ENCODE results near the gene GCN1. TPM values are rescaled to one million over a fixed set of nuclear protein-coding genes. Genes with fewer than 3 reads are reported as not detected.
A peak's percentile ranks its signal among the peaks of the same experiment; 100 is the strongest.

Gene GCN1
- total and polyA plus RNA-seq, 7 experiments from 2014 or later = 20.3 to 142 (median 122) TPM

DNA sequence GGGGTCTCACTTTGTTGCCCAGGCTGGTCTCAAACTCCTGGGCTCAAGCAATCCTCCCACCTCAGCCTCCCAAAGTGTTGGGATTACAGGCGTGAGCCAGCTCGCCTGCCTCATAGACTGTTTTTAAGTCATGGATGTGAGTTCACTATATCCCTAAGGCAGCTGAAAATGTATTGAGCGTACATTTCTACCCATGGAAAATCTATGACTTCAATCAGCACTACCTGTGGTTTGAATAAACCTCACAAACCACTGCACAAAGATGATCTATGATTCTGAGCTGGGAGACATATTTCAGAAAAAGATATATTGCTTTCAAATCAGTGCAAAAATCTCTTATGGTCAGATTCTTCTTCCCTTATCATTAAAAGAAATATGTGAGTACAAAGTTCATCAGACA, 22.5 kb downstream of the GCN1 start:
- peaks cover 35 to 95% (median 43%) of the 10 kb centered on the region in 3 experiments for H3K36me3 ChIP-seq (ENCODE audit: control insufficient read depth in 2 of 3, insufficient read depth in 3 of 3, low read length in 3 of 3)
- DNase-seq (no peak), ATAC-seq (no peak)
- no peaks in the 10 kb centered on the region for H3K9me3 Mint-ChIP-seq
- H3K27ac ChIP-seq (ENCODE audit: low read depth, low read length) = no peak overlapping the region
- H3K27me3 Mint-ChIP-seq = no peaks in the 10 kb centered on the region
- H3K9me3 ChIP-seq (ENCODE audit: control insufficient read depth in 2 of 3, low read length in 3 of 3) = no peaks in the 10 kb centered on the region
- ChIA-PET CTCF (interaction anchor here (2.0 kb wide), 1 partner anchor 29 kb away, joined by 4 read pairs; the partner anchor contains the start of gene RPLP0), POLR2A (interaction anchor here (1.0 kb wide), 1 partner anchor 28 kb away, joined by 3 read pairs; no protein-coding TSS in a partner anchor)
- H3K4me3 ChIP-seq (ENCODE audit: low read length) = no peak overlapping the region
- H3K4me3 Mint-ChIP-seq = no peak overlapping the region
- no peak overlapping the region for H3K27ac Mint-ChIP-seq
- no peaks in the 10 kb centered on the region for H3K27me3 ChIP-seq (ENCODE audit: control insufficient read depth in 2 of 2, insufficient read depth in 2 of 2, low read length in 2 of 2)
- peaks cover 13 to 58% (median 17%) of the 10 kb centered on the region in 5 donors for H3K36me3 Mint-ChIP-seq
- no peaks in the 10 kb centered on the region for H3K4me1 Mint-ChIP-seq
- intact Hi-C loops (cut with micrococcal nuclease) = no loop called here
- H3K4me1 ChIP-seq (ENCODE audit: control insufficient read depth in 2 of 2, insufficient read depth in 2 of 2, low read length in 2 of 2) = no peaks in the 10 kb centered on the region

DNA sequence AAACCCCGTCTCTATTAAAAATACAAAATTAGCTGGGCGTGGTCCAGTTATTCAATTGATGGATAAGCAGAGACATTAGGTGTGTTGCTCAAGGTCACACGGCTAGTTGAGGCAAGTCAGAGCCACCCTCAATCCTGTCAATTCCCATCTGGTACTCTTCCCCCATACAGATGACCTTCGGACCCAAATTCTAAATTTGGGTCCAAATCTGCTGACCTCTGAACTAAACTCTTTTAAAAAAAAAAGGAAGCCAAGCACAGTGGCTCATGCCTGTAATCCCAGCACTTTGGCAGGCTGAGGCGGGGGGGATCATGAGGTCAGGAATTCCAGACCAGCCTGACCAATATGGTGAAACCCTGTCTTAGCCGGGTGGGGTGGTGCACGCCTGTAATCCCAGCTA, 23.9 kb downstream of the GCN1 start:
- CTCF ChIA-PET = no interaction called here
- intact Hi-C loops (cut with micrococcal nuclease) = no loop called here
- peaks cover 23 to 87% (median 42%) of the 10 kb centered on the region in 3 experiments for H3K36me3 ChIP-seq (ENCODE audit: control insufficient read depth in 2 of 3, insufficient read depth in 3 of 3, low read length in 3 of 3)
- H3K9me3 ChIP-seq (ENCODE audit: control insufficient read depth in 2 of 3, low read length in 3 of 3) = no peaks in the 10 kb centered on the region
- POLR2A ChIA-PET = no interaction called here
- no peaks in the 10 kb centered on the region for H3K27me3 ChIP-seq (ENCODE audit: control insufficient read depth in 2 of 2, insufficient read depth in 2 of 2, low read length in 2 of 2)
- DNase-seq = no peak
- Mint-ChIP-seq H3K9me3 (no peaks in the 10 kb centered on the region), H3K27ac (no peak overlapping the region), H3K36me3 (peaks cover 8 to 46% (median 11%) of the 10 kb centered on the region in 5 donors), H3K4me3 (no peak overlapping the region), H3K27me3 (no peaks in the 10 kb centered on the region), H3K4me1 (no peaks in the 10 kb centered on the region)
- ATAC-seq = no peak
- no peak overlapping the region for H3K27ac ChIP-seq (ENCODE audit: low read depth, low read length)
- H3K4me1 ChIP-seq (ENCODE audit: control insufficient read depth in 2 of 2, insufficient read depth in 2 of 2, low read length in 2 of 2) = no peaks in the 10 kb centered on the region
- H3K4me3 ChIP-seq (ENCODE audit: low read length) = no peak overlapping the region

DNA sequence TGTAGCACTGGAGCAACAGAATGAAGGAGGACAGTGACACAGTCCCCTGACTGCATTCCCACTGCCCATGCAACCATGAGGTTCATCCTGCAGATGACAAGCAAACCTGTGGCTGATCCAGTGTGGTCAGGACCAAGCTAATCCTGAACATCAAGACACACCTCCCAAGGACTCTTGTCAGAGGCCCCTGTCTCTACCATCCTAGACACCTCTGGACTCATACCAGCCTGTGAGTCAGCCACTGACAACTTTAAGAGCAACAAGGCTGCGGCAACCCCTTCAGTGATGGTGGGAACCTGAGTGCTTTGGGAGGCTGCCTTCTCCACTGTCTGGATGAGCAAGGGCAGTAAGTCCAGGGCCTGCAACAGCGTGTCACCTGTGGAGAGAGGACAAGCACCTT, 24.6 kb downstream of the GCN1 start:
- no peak overlapping the region for H3K27ac ChIP-seq (ENCODE audit: low read depth, low read length)
- H3K27ac Mint-ChIP-seq = no peak overlapping the region
- ChIA-PET POLR2A (no interaction called here), CTCF (no interaction called here)
- no peak overlapping the region for H3K4me3 Mint-ChIP-seq
- no peaks in the 10 kb centered on the region for H3K27me3 Mint-ChIP-seq
- intact Hi-C loops (cut with micrococcal nuclease) = no loop called here
- no peak for DNase-seq
- no peaks in the 10 kb centered on the region for H3K4me1 ChIP-seq (ENCODE audit: control insufficient read depth in 2 of 2, insufficient read depth in 2 of 2, low read length in 2 of 2)
- H3K36me3 Mint-ChIP-seq = peaks cover 8 to 39% (median 11%) of the 10 kb centered on the region in 5 donors
- no peaks in the 10 kb centered on the region for H3K4me1 Mint-ChIP-seq
- H3K36me3 ChIP-seq (ENCODE audit: control insufficient read depth in 2 of 3, insufficient read depth in 3 of 3, low read length in 3 of 3) = peaks cover 16 to 87% (median 42%) of the 10 kb centered on the region in 3 experiments
- H3K27me3 ChIP-seq (ENCODE audit: control insufficient read depth in 2 of 2, insufficient read depth in 2 of 2, low read length in 2 of 2) = no peaks in the 10 kb centered on the region
- no peaks in the 10 kb centered on the region for H3K9me3 ChIP-seq (ENCODE audit: control insufficient read depth in 2 of 3, low read length in 3 of 3)
- no peak overlapping the region for H3K4me3 ChIP-seq (ENCODE audit: low read length)
- no peaks in the 10 kb centered on the region for H3K9me3 Mint-ChIP-seq
- no peak for ATAC-seq

DNA sequence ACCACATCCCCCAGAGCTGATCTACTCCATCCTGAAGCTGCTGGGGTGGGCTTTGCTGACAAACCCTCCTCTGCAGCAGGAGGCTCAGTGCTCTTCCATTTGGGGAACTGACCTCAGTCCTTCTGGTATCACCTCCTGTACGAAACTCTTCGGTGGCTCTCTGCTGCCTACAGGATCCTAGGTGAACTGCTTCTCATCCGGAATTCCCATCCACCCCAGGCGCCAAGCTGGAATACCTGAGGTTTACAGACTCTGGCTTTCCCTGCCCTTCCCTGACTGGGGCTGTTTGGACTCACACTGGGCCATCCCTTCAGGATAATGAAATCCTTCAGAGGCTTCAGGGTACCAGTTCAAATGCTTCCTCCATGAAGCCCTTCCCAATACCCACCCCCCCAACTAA, 26.2 kb downstream of the GCN1 start:
- POLR2A ChIA-PET = no interaction called here

DNA sequence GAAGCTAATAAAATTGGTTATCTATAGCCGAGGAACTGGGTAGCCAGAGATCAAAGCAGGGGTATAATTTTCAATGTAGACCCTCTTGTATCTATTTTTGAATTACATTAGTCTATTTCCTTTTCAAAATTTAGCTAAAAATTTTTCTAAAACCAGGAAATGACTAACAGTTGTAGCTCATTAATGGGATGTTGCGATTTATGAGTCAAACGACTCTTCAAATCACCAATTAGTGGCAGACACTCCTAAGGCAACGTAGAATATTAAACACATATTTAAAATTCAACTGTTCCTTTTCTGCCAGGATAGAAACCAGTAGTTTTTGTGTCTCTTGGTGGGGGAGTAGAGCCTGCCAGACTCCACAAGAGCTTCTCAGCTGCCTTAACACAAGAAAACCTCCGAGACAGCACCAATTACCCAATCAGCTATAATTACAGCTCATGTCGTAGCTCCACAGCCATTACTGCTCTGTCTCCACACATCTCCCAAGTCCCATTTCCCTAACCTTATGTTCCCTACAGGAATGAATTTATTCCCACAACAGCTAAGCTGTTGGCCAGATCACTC, 26.9 kb downstream of the GCN1 start:
- H3K9me3 ChIP-seq (ENCODE audit: control insufficient read depth in 2 of 3, low read length in 3 of 3) = no peaks in the 10 kb centered on the region
- Mint-ChIP-seq H3K4me3 (no peak overlapping the region), H3K36me3 (peaks cover 0 to 38% (median 7%) of the 10 kb centered on the region in 5 donors), H3K4me1 (no peaks in the 10 kb centered on the region), H3K9me3 (peaks cover 0 to 1% (median 0%) of the 10 kb centered on the region in 11 donors), H3K27ac (peak overlapping the region in 1 of 9 donors; percentile 36), H3K27me3 (no peaks in the 10 kb centered on the region)
- POLR2A ChIA-PET = no interaction called here
- no peaks in the 10 kb centered on the region for H3K4me1 ChIP-seq (ENCODE audit: control insufficient read depth in 2 of 2, insufficient read depth in 2 of 2, low read length in 2 of 2)
- CTCF ChIA-PET = no interaction called here
- DNase-seq (no peak), ATAC-seq (no peak)
- H3K27ac ChIP-seq (ENCODE audit: low read depth, low read length) = no peak overlapping the region
- no peak overlapping the region for H3K4me3 ChIP-seq (ENCODE audit: low read length)
- peaks cover 12 to 85% (median 43%) of the 10 kb centered on the region in 3 experiments for H3K36me3 ChIP-seq (ENCODE audit: control insufficient read depth in 2 of 3, insufficient read depth in 3 of 3, low read length in 3 of 3)
- no peaks in the 10 kb centered on the region for H3K27me3 ChIP-seq (ENCODE audit: control insufficient read depth in 2 of 2, insufficient read depth in 2 of 2, low read length in 2 of 2)
- intact Hi-C loops (cut with micrococcal nuclease) = no loop called here

More for the DNA sequence above, 26.2 kb downstream of the GCN1 start:
- ATAC-seq (no peak), DNase-seq (no peak)
- H3K27ac ChIP-seq (ENCODE audit: low read depth, low read length) = no peak overlapping the region
- Mint-ChIP-seq H3K27ac (peak overlapping the region in 2 of 9 donors; percentile 27 to 36), H3K4me3 (no peak overlapping the region), H3K36me3 (peaks cover 3 to 37% (median 7%) of the 10 kb centered on the region in 5 donors), H3K4me1 (no peaks in the 10 kb centered on the region), H3K27me3 (no peaks in the 10 kb centered on the region), H3K9me3 (no peaks in the 10 kb centered on the region)
- intact Hi-C loops (cut with micrococcal nuclease) = no loop called here
- H3K9me3 ChIP-seq (ENCODE audit: control insufficient read depth in 2 of 3, low read length in 3 of 3) = no peaks in the 10 kb centered on the region
- H3K4me3 ChIP-seq (ENCODE audit: low read length) = no peak overlapping the region
- CTCF ChIA-PET = no interaction called here
- peaks cover 12 to 85% (median 44%) of the 10 kb centered on the region in 3 experiments for H3K36me3 ChIP-seq (ENCODE audit: control insufficient read depth in 2 of 3, insufficient read depth in 3 of 3, low read length in 3 of 3)
- no peaks in the 10 kb centered on the region for H3K4me1 ChIP-seq (ENCODE audit: control insufficient read depth in 2 of 2, insufficient read depth in 2 of 2, low read length in 2 of 2)
- H3K27me3 ChIP-seq (ENCODE audit: control insufficient read depth in 2 of 2, insufficient read depth in 2 of 2, low read length in 2 of 2) = no peaks in the 10 kb centered on the region

DNA sequence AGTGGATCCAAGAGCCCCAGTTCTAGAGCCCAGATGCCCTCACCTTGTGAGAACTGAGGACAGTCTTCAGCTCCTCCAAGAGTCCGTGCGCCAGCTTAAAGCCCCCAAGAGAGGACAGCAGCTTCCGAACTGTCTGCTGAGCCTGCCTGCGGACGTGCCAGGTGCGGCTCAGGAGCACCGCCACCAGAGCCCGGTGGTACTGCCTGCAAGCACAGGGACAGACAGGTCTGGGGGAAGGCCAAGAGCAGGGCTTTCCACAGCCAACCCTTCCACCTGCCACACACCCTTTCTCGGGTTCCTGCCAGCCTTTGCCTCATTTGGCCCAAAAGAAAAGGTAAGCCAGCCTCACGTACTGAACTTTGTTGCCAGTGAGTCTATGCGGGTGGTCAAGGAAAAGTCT, 30.2 kb downstream of the GCN1 start:
- no peak for DNase-seq
- H3K4me1 ChIP-seq (ENCODE audit: control insufficient read depth in 2 of 2, insufficient read depth in 2 of 2, low read length in 2 of 2) = no peaks in the 10 kb centered on the region
- no peaks in the 10 kb centered on the region for H3K9me3 ChIP-seq (ENCODE audit: control insufficient read depth in 2 of 3, low read length in 3 of 3)
- H3K4me3 ChIP-seq (ENCODE audit: low read length) = no peak overlapping the region
- H3K27me3 ChIP-seq (ENCODE audit: control insufficient read depth in 2 of 2, insufficient read depth in 2 of 2, low read length in 2 of 2) = no peaks in the 10 kb centered on the region
- ChIA-PET POLR2A (interaction anchor here (0.5 kb wide), 1 partner anchor 15 kb away, joined by 3 read pairs; no protein-coding TSS in a partner anchor), CTCF (interaction anchor here (0.6 kb wide), 1 partner anchor 25 kb away, joined by 10 read pairs; no protein-coding TSS in a partner anchor)
- Mint-ChIP-seq H3K27me3 (no peaks in the 10 kb centered on the region), H3K9me3 (peaks cover 0 to 1% (median 0%) of the 10 kb centered on the region in 11 donors), H3K4me1 (peaks cover 0 to 10% (median 0%) of the 10 kb centered on the region in 7 donors), H3K36me3 (peaks cover 14 to 52% (median 23%) of the 10 kb centered on the region in 5 donors), H3K4me3 (no peak overlapping the region), H3K27ac (no peak overlapping the region)
- ATAC-seq = no peak
- intact Hi-C loops (cut with micrococcal nuclease) = no loop called here
- H3K36me3 ChIP-seq (ENCODE audit: control insufficient read depth in 2 of 3, insufficient read depth in 3 of 3, low read length in 3 of 3) = peaks cover 13 to 87% (median 53%) of the 10 kb centered on the region in 3 experiments
- no peak overlapping the region for H3K27ac ChIP-seq (ENCODE audit: low read depth, low read length)

DNA sequence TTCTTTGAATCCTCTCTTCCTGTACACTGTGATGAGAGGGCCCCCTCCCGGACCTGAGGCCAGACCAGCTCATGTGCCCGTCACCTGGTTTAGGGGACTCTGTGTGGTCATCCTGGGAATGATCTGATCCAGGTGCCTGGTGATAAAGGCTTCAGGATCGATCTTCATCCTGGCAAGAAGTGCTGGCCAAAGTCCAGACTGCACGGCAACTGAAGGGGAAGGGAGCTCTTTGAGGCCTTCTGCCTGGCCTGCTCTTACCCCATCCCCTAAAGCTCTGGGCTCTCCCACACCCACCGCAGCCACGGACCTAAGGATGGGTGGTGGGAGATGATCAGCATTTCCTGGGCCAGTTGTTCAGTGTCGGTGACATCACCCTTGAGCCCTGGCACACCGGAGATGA, 31.8 kb downstream of the GCN1 start:
- H3K36me3 ChIP-seq (ENCODE audit: control insufficient read depth in 2 of 3, insufficient read depth in 3 of 3, low read length in 3 of 3) = peaks cover 13 to 87% (median 47%) of the 10 kb centered on the region in 3 experiments
- ChIA-PET CTCF (no interaction called here), POLR2A (interaction anchor here (0.6 kb wide), 1 partner anchor 12 kb away, joined by 3 read pairs; no protein-coding TSS in a partner anchor)
- no peaks in the 10 kb centered on the region for H3K27me3 Mint-ChIP-seq
- no peaks in the 10 kb centered on the region for H3K27me3 ChIP-seq (ENCODE audit: control insufficient read depth in 2 of 2, insufficient read depth in 2 of 2, low read length in 2 of 2)
- peaks cover 0 to 1% (median 0%) of the 10 kb centered on the region in 11 donors for H3K9me3 Mint-ChIP-seq
- peak overlapping the region in 1 of 9 donors; percentile 28 for H3K27ac Mint-ChIP-seq
- H3K4me3 Mint-ChIP-seq = no peak overlapping the region
- ATAC-seq (no peak), DNase-seq (no peak)
- H3K4me1 ChIP-seq (ENCODE audit: control insufficient read depth in 2 of 2, insufficient read depth in 2 of 2, low read length in 2 of 2) = no peaks in the 10 kb centered on the region
- H3K4me3 ChIP-seq (ENCODE audit: low read length) = no peak overlapping the region
- H3K27ac ChIP-seq (ENCODE audit: low read depth, low read length) = no peak overlapping the region
- H3K9me3 ChIP-seq (ENCODE audit: control insufficient read depth in 2 of 3, low read length in 3 of 3) = no peaks in the 10 kb centered on the region
- peaks cover 12 to 46% (median 15%) of the 10 kb centered on the region in 5 donors for H3K36me3 Mint-ChIP-seq
- intact Hi-C loops (cut with micrococcal nuclease) = no loop called here
- H3K4me1 Mint-ChIP-seq = peaks cover 0 to 10% (median 0%) of the 10 kb centered on the region in 7 donors
